OCI-LY3 (cell line): ENCODE results near the gene RNF145.

Source experiments
- H2AFZ ChIP-seq: fragments of 200-600, 300-600 bp; shearing (Covaris generic); 2 replicates; pipeline ENCODE4 v1.6.0; 2014; ENCODE audit warnings: antibody characterized with exemption, low read depth, low read length
- H3K27ac ChIP-seq: fragments of 200-600, 300-600 bp; sonication (generic); 2 replicates; pipeline ENCODE4 v1.5.1; 2014; ENCODE audit warnings: mild to moderate bottlenecking, low read length, moderate library complexity, mixed read lengths
- H3K27me3 ChIP-seq: fragments of 200-600, 300-600 bp; sonication (generic); 2 replicates; pipeline ENCODE4 v1.6.1; 2014; ENCODE audit warnings: low read depth, low read length, mixed read lengths
- H3K36me3 ChIP-seq: fragments of 200-600, 300-600 bp; sonication (generic); replicated peaks from 2 replicates; pipeline ENCODE3; 2014; ENCODE audit warnings: low read depth, low read length, mixed read lengths
- H3K4me1 ChIP-seq: fragments of 300-600, 200-600 bp; sonication (generic); 2 replicates; pipeline ENCODE4 v1.6.1; 2014; ENCODE audit warnings: low read length, mixed read lengths
- H3K4me2 ChIP-seq: fragments of 200-600, 300-600 bp; sonication (generic); 2 replicates; pipeline ENCODE4 v1.6.1; 2014; ENCODE audit warnings: low read length, mixed read lengths
- H3K4me3 ChIP-seq: fragments of 300-600, 200-600 bp; sonication (generic); 2 replicates; pipeline ENCODE4 v1.5.1; 2014; ENCODE audit warnings: antibody characterized with exemption, mild to moderate bottlenecking, low read length, moderate library complexity
- H3K79me2 ChIP-seq: fragments of 300-600, 200-600 bp; shearing (Covaris generic); 2 replicates; pipeline ENCODE4 v1.6.1; 2014; ENCODE audit warnings: mild to moderate bottlenecking, low read length, mixed read lengths
- H3K9ac ChIP-seq: fragments of 300-600, 200-600 bp; shearing (Covaris generic); 2 replicates; pipeline ENCODE4 v1.6.0; 2014; ENCODE audit warnings: mild to moderate bottlenecking, low read length, moderate library complexity
- H3K9me3 ChIP-seq: fragments of 200-600, 300-600 bp; shearing (Covaris generic); 2 replicates; pipeline ENCODE4 v1.6.1; 2014; ENCODE audit warnings: low read length, mixed read lengths; ENCODE audit not compliant: insufficient read depth
- H4K20me1 ChIP-seq: fragments of 200-600, 300-600 bp; sonication (generic); 2 replicates; pipeline ENCODE4 v1.6.1; 2016; ENCODE audit warnings: low read length, mixed read lengths; ENCODE audit not compliant: insufficient read depth
- CTCF ChIP-seq: fragments of 200-600, 300-600 bp; sonication (generic); IDR thresholded peaks from 2 replicates; pipeline ENCODE4 v1.5.1; 2014; ENCODE audit warnings: antibody characterized with exemption, low read length, low read depth
- EZH2phosphoT487 ChIP-seq: fragments of 200-600 bp; shearing (Covaris generic); IDR thresholded peaks from 2 replicates; pipeline ENCODE4 v1.6.1; 2018; ENCODE audit warnings: antibody characterized with exemption, mixed run types, low read depth

Gene RNF145

GRCh38 chr5:159224471-159224870, 15.1 kb upstream of the RNF145 start:
- TF ChIP-seq CTCF = no peak
- Histone ChIP-seq H3K4me2 (no peak overlapping the region), H3K4me3 (no peak overlapping the region), H2AFZ (no peak overlapping the region), H3K36me3 (no peaks in the 10 kb centered on the region), H3K79me2 (no peaks in the 10 kb centered on the region), H3K9me3 (no peaks in the 10 kb centered on the region), H3K27ac (no peak overlapping the region), H4K20me1 (no peaks in the 10 kb centered on the region), H3K4me1 (no peaks in the 10 kb centered on the region), H3K9ac (no peak overlapping the region), H3K27me3 (no peaks in the 10 kb centered on the region)

GRCh38 chr5:159223469-159223868, 14.1 kb upstream of the RNF145 start:
- H3K4me3 ChIP-seq = no peak overlapping the region
- H3K4me1 ChIP-seq = no peaks in the 10 kb centered on the region
- no peak overlapping the region for H3K9ac ChIP-seq
- no peaks in the 10 kb centered on the region for H3K36me3 ChIP-seq
- H3K4me2 ChIP-seq = no peak overlapping the region
- no peaks in the 10 kb centered on the region for H3K27me3 ChIP-seq
- H3K79me2 ChIP-seq = no peaks in the 10 kb centered on the region
- no peaks in the 10 kb centered on the region for H4K20me1 ChIP-seq
- no peak for TF ChIP-seq EZH2phosphoT487
- TF ChIP-seq CTCF = no peak
- H3K9me3 ChIP-seq = no peaks in the 10 kb centered on the region
- no peak overlapping the region for H2AFZ ChIP-seq
- H3K27ac ChIP-seq = no peak overlapping the region

DNA sequence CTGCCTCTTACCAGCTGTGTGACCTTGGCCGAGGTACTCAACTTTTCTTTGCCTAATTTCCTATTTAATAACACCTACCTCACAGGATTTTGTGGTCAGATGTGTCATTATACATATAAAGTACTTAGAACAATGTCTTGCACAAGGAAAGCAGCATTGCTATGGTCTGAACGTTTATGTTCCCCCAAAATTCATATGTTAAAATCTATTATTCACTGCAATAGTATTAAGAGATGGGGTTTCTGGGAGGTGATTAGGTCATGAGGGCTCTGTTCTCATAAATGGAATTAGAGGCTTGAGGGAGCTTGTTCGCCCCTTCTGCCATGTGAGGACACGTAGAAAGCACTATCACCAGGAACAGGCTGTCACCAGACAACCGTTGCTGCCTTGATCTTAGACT, 10.9 kb upstream of the RNF145 start:
- H3K27me3 ChIP-seq = no peaks in the 10 kb centered on the region
- no peak overlapping the region for H3K4me3 ChIP-seq
- no peaks in the 10 kb centered on the region for H3K4me1 ChIP-seq
- H3K9me3 ChIP-seq = no peaks in the 10 kb centered on the region
- H3K36me3 ChIP-seq = no peaks in the 10 kb centered on the region
- H3K9ac ChIP-seq = no peak overlapping the region
- no peak overlapping the region for H2AFZ ChIP-seq
- H3K79me2 ChIP-seq = no peaks in the 10 kb centered on the region
- no peak for TF ChIP-seq CTCF
- no peak for TF ChIP-seq EZH2phosphoT487
- H4K20me1 ChIP-seq = no peaks in the 10 kb centered on the region
- no peak overlapping the region for H3K27ac ChIP-seq
- H3K4me2 ChIP-seq = no peak overlapping the region

DNA sequence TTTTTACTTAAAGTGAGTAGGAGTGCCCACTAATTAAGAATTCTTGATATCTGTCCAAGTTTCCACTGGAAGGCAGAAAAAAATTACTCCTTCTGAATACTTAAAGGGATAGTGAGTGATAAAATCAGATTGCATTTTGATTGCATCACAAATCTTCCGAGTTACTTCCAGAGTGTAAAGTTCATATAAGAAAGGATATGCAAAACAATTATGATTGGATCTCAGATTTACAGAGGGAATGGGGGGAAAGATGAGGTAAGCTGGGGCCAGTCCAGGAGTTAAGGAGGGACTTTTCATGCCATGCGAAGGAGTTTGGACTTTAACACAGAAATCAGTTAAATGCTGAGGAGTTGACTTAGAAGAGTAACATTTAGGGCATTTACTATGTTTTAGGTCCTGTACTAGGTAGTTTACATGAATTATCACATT, 9.3 kb upstream of the RNF145 start:
- no peak overlapping the region for H2AFZ ChIP-seq
- no peak overlapping the region for H3K27ac ChIP-seq
- no peak overlapping the region for H3K4me3 ChIP-seq
- TF ChIP-seq CTCF (no peak), EZH2phosphoT487 (no peak)
- no peaks in the 10 kb centered on the region for H3K27me3 ChIP-seq
- no peak overlapping the region for H3K4me2 ChIP-seq
- H3K9ac ChIP-seq = no peak overlapping the region
- no peaks in the 10 kb centered on the region for H3K4me1 ChIP-seq
- H4K20me1 ChIP-seq = no peaks in the 10 kb centered on the region
- no peaks in the 10 kb centered on the region for H3K9me3 ChIP-seq
- H3K36me3 ChIP-seq = no peaks in the 10 kb centered on the region
- no peaks in the 10 kb centered on the region for H3K79me2 ChIP-seq
